ENCODE measurements around the gene HPS4.

The HPS4 gene

DNA sequence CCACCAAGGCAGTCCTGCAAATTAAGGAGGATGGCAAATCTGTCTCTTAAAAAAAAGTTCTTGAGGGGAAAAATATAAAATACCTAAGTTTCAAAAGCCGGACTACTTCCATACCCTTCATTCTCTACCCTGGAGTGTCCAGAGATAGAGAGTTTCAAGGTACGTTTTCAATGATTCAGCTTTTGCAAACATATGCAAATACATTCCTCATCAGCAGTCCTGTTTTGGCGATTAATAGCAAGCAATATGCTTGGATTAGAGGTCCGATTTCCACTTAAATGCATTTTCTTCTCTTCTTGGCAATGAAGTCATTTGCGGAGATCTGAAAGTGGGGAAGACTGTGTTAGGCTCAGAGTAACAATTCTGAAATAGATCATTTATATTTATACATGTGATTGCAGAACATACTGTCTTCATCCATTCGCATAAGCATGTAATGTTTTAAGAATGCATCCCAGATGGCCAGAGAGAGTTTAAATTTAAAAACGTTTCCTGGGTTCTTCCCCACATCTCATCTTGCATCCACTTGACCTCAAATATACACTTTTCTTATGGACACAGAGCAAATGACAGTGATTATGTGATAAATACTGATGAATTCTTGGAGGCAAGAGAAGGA, 42.5 kb upstream of the HPS4 start:
- H3K27me3 Mint-ChIP-seq (ENCODE audit: low read depth) = no peaks in the 10 kb centered on the region
- H3K36me3 Mint-ChIP-seq (ENCODE audit: low read depth) = peaks cover 18% of the 10 kb centered on the region
- H3K9me3 Mint-ChIP-seq = no peaks in the 10 kb centered on the region
- no peak for TF ChIP-seq CTCF (IDR thresholded peaks at IDR 0.05; ENCODE audit: unreplicated experiment in 3 of 3)
- no peaks in the 10 kb centered on the region for H3K4me1 Mint-ChIP-seq
- no peak overlapping the region for H3K4me3 Mint-ChIP-seq
- H3K27ac Mint-ChIP-seq = no peak overlapping the region

- Mint-ChIP-seq H3K36me3 (ENCODE audit: low read depth) (peaks cover 11% of the 10 kb centered on the region), H3K27me3 (ENCODE audit: low read depth) (no peaks in the 10 kb centered on the region), H3K27ac (peak overlapping the region in 1 of 3 experiments; percentile 15), H3K9me3 (no peaks in the 10 kb centered on the region), H3K4me1 (no peaks in the 10 kb centered on the region), H3K4me3 (no peak overlapping the region)
- no peak for TF ChIP-seq CTCF (IDR thresholded peaks at IDR 0.05; ENCODE audit: unreplicated experiment in 3 of 3)
These were observed 41.3 kb upstream of the HPS4 start for GRCh38 chr22:26524870-26525269.

GRCh38 chr22:26522592-26522991, 39.0 kb upstream of the HPS4 start:
- no peak overlapping the region for H3K27ac Mint-ChIP-seq

DNA sequence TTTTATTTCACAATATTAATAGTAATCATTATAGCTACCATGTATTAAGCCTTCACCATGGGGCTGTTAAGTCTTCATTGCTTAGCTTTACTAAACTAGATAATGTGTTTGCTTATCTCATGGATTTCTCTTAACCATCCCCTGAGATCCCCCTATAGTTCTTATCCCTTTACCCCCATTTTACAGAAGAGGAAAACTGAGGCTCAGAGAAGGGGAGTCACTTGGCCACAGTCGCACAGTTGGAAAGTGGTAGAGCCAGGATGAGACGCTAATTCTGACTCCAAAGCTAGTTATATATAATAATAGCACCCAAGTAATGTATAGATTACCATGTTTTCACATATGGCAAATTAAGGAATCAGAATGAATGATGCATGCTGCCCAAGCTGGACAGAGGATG, 38.4 kb upstream of the HPS4 start:
- Mint-ChIP-seq H3K9me3 (no peaks in the 10 kb centered on the region), H3K27me3 (ENCODE audit: low read depth) (no peaks in the 10 kb centered on the region), H3K4me1 (no peaks in the 10 kb centered on the region), H3K27ac (no peak overlapping the region), H3K4me3 (no peak overlapping the region), H3K36me3 (ENCODE audit: low read depth) (peaks cover 11% of the 10 kb centered on the region)
- no peak for TF ChIP-seq CTCF (IDR thresholded peaks at IDR 0.05; ENCODE audit: unreplicated experiment in 3 of 3)

More at GRCh38 chr22:26522592-26522991, 39.0 kb upstream of the HPS4 start:
- no peak overlapping the region for H3K4me3 Mint-ChIP-seq
- no peak for TF ChIP-seq CTCF (IDR thresholded peaks at IDR 0.05; ENCODE audit: unreplicated experiment in 3 of 3)
- H3K27me3 Mint-ChIP-seq (ENCODE audit: low read depth) = no peaks in the 10 kb centered on the region
- H3K9me3 Mint-ChIP-seq = no peaks in the 10 kb centered on the region
- no peaks in the 10 kb centered on the region for H3K4me1 Mint-ChIP-seq
- peaks cover 11% of the 10 kb centered on the region for H3K36me3 Mint-ChIP-seq (ENCODE audit: low read depth)

DNA sequence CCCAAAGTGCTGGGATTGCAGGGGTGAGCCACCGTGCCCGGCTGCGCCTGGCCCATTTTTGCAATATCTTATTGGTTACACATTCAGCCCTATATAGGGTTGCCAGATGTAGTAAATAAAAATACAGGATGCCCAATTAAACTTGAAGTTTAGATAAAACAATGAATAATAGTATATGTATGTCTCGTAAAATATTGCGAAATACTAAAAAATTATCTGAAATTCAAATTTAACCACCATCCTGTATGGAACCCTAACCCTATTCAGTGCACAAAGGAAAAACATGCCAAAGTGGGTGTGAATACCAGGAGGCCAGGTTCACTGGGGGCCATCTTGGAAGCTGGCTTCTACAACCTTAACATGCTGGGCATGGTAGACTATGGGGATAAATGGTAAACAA, 33.8 kb upstream of the HPS4 start:
- Mint-ChIP-seq H3K27me3 (ENCODE audit: low read depth) (no peaks in the 10 kb centered on the region), H3K9me3 (no peaks in the 10 kb centered on the region), H3K4me1 (peaks cover 19% of the 10 kb centered on the region), H3K4me3 (no peak overlapping the region), H3K36me3 (ENCODE audit: low read depth) (no peaks in the 10 kb centered on the region), H3K27ac (no peak overlapping the region)
- no peak for TF ChIP-seq CTCF (IDR thresholded peaks at IDR 0.05; ENCODE audit: unreplicated experiment in 3 of 3)

DNA sequence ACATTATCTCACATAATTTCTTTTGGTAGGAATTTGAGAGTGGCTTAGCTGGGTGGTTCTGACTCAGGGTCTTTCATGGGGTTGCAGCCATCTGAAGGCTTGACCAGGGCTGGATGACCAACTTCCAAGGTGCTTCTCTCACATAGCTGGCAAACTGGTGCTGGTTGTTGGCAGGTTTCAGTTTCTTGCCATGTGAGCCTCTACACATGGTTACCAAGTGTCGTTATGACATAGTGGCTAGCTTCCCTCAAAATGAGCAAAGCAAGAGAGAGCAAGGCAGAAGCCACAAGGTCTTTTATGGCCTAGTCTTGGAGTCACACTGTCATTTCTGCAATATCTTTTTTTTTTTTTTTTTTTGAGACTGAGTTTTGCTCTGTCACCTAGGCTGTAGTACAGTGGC, 32.9 kb upstream of the HPS4 start:
- H3K4me3 Mint-ChIP-seq = peak overlapping the region in 1 of 3 experiments; percentile 26
- no peaks in the 10 kb centered on the region for H3K36me3 Mint-ChIP-seq (ENCODE audit: low read depth)
- no peak overlapping the region for H3K27ac Mint-ChIP-seq
- no peaks in the 10 kb centered on the region for H3K27me3 Mint-ChIP-seq (ENCODE audit: low read depth)
- TF ChIP-seq CTCF (IDR thresholded peaks at IDR 0.05; ENCODE audit: unreplicated experiment in 3 of 3) = no peak
- H3K9me3 Mint-ChIP-seq = no peaks in the 10 kb centered on the region
- H3K4me1 Mint-ChIP-seq = peaks cover 24% of the 10 kb centered on the region

All from nephron (organoid).